Glutamatergic neuron (in vitro differentiated cells): ENCODE data around the gene ZNF10. TPM values are rescaled to one million over a fixed set of nuclear protein-coding genes. Genes with fewer than 3 reads are reported as not detected.
A peak's percentile ranks its signal among the peaks of the same experiment; 100 is the strongest.

Experiments
- DNase-seq: peaks from one replicate; pipeline ENCODE4 v3.0.0; 2022
- H3K27ac Mint-ChIP-seq: one replicate; pipeline ENCODE4 v1.8.0; 2020; ENCODE audit warnings: mild to moderate bottlenecking, mixed read lengths, inconsistent platforms; ENCODE audit not compliant: unreplicated experiment
- H3K27me3 Mint-ChIP-seq: one replicate; pipeline ENCODE4 v1.8.0; 2020; ENCODE audit warnings: mild to moderate bottlenecking, moderate library complexity, mixed read lengths, inconsistent platforms; ENCODE audit not compliant: unreplicated experiment
- H3K36me3 Mint-ChIP-seq: one replicate; pipeline ENCODE4 v1.8.0; 2020; ENCODE audit warnings: mild to moderate bottlenecking, mixed read lengths, inconsistent platforms; ENCODE audit not compliant: unreplicated experiment
- H3K4me1 Mint-ChIP-seq: one replicate; pipeline ENCODE4 v1.8.0; 2020; ENCODE audit warnings: mild to moderate bottlenecking, low read depth, mixed read lengths, inconsistent platforms; ENCODE audit not compliant: unreplicated experiment
- H3K4me3 Mint-ChIP-seq: one replicate; pipeline ENCODE4 v1.8.0; 2020; ENCODE audit warnings: mild to moderate bottlenecking, mixed read lengths, inconsistent platforms; ENCODE audit not compliant: unreplicated experiment
- H3K9me3 Mint-ChIP-seq: one replicate; pipeline ENCODE4 v1.8.0; 2020; ENCODE audit warnings: mild to moderate bottlenecking, moderate library complexity, mixed read lengths, inconsistent platforms; ENCODE audit not compliant: unreplicated experiment
- CTCF ChIP-seq: fragments of 200-600 bp; sonication (generic); IDR thresholded peaks from one replicate; pipeline ENCODE4 v1.5.0; 2021; ENCODE audit not compliant: partially characterized antibody, unreplicated experiment
- total RNA-seq: library from RNA; stranded (reverse); fragmentation: NEBNext Ultra II Directional; extraction: Animal tissue kit (Norgen Biotek cat#: 25700); gene quantifications from one replicate; pipeline ENCODE4 v1.2.1, GENCODE V29; 2021; ENCODE audit not compliant: unreplicated experiment

ZNF10 gene
- total RNA-seq, 1 donor from 2014 or later, result 29.8 TPM

GRCh38 chr12:133107121-133107520 lies 23.3 kb upstream of the ZNF10 start:
- no peak overlapping the region for H3K4me3 Mint-ChIP-seq
- peaks cover 45% of the 10 kb centered on the region for H3K9me3 Mint-ChIP-seq
- H3K27ac Mint-ChIP-seq, result no peak overlapping the region
- no peak for DNase-seq
- TF ChIP-seq CTCF, result no peak
- H3K27me3 Mint-ChIP-seq, result peaks cover 9% of the 10 kb centered on the region
- peaks cover 86% of the 10 kb centered on the region for H3K36me3 Mint-ChIP-seq
- no peaks in the 10 kb centered on the region for H3K4me1 Mint-ChIP-seq

- H3K4me1 Mint-ChIP-seq, result no peaks in the 10 kb centered on the region
- DNase-seq, result no peak
- peaks cover 50% of the 10 kb centered on the region for H3K9me3 Mint-ChIP-seq
- H3K4me3 Mint-ChIP-seq, result no peak overlapping the region
- peaks cover 9% of the 10 kb centered on the region for H3K27me3 Mint-ChIP-seq
- no peak overlapping the region for H3K27ac Mint-ChIP-seq
- no peak for TF ChIP-seq CTCF
- H3K36me3 Mint-ChIP-seq, result peaks cover 83% of the 10 kb centered on the region
These were observed 22.3 kb upstream of the ZNF10 start for GRCh38 chr12:133108150-133108549.

- TF ChIP-seq CTCF, result no peak
- peaks cover 78% of the 10 kb centered on the region for H3K36me3 Mint-ChIP-seq
- H3K4me1 Mint-ChIP-seq, result no peaks in the 10 kb centered on the region
- H3K27ac Mint-ChIP-seq, result no peak overlapping the region
- peaks cover 45% of the 10 kb centered on the region for H3K9me3 Mint-ChIP-seq
- no peak overlapping the region for H3K4me3 Mint-ChIP-seq
- peaks cover 1% of the 10 kb centered on the region for H3K27me3 Mint-ChIP-seq
- DNase-seq, result no peak
These were observed 9.8 kb upstream of the ZNF10 start for GRCh38 chr12:133120385-133121191.

- TF ChIP-seq CTCF, result no peak
- no peak for DNase-seq
- Mint-ChIP-seq H3K4me3 (no peak overlapping the region), H3K27me3 (peaks cover 3% of the 10 kb centered on the region), H3K9me3 (peaks cover 45% of the 10 kb centered on the region), H3K27ac (no peak overlapping the region), H3K36me3 (peaks cover 63% of the 10 kb centered on the region), H3K4me1 (no peaks in the 10 kb centered on the region)
These were observed 5.8 kb upstream of the ZNF10 start for GRCh38 chr12:133124674-133125073.

- Mint-ChIP-seq H3K9me3 (peaks cover 38% of the 10 kb centered on the region), H3K27ac (peak overlapping the region; percentile 85), H3K36me3 (peaks cover 42% of the 10 kb centered on the region)
These were observed 924 bp upstream of the ZNF10 start for GRCh38 chr12:133129368-133130037.

More at GRCh38 chr12:133129368-133130037, 924 bp upstream of the ZNF10 start:
- peak; percentile 17 for DNase-seq
- TF ChIP-seq CTCF, result no peak
- peaks cover 8% of the 10 kb centered on the region for H3K27me3 Mint-ChIP-seq
- peaks cover 7% of the 10 kb centered on the region for H3K4me1 Mint-ChIP-seq
- H3K4me3 Mint-ChIP-seq, result peak overlapping the region; percentile 97
